GOT3 (cell line): Measurements from ENCODE around the gene EPHA2.

ENCODE experiments used
- DNase-seq: peaks from one replicate; lab custom pipeline; 2025; ENCODE audit warnings: mixed read lengths; lab: John Stamatoyannopoulos, UW

EPHA2 gene

DNA sequence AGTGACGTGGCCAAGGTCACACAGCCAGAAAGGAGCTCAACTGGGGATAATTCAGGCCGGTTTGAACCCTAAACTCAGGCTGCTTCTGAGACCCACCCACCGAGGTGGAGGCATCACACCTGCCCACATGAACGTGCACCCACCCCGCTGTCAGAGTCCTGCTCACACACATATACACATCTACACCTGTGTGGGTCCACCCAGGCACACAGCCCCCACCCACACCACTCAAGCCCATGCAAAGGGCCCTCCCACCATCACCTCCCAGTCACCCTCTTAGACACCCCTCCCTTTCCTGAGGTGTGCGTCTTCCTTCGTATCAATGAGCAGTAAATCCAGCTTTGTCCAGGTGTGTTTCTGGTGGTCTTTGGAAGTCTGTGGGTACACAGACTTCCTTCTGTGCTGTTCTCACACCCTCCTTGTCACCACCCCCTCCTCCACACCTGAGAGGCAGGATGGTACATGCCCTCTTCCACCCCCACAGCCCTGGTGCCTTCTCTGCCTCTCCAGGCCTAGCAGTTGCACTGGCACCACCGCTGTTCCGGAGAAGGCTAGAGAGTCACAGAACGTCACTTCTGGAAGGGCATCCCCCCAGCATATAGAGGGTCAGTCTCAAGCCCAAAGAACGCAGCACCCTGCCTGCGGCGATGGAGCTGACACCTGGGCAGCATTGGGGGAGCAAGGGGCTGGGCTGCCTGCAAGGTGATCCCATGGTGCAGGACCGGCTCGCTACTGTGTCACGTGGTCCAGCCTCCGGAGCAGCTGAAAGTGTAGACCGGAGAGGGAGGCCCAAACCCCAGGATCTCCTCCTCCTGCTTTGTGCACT, 63.6 kb downstream of the EPHA2 start:
- no peak for DNase-seq

DNA sequence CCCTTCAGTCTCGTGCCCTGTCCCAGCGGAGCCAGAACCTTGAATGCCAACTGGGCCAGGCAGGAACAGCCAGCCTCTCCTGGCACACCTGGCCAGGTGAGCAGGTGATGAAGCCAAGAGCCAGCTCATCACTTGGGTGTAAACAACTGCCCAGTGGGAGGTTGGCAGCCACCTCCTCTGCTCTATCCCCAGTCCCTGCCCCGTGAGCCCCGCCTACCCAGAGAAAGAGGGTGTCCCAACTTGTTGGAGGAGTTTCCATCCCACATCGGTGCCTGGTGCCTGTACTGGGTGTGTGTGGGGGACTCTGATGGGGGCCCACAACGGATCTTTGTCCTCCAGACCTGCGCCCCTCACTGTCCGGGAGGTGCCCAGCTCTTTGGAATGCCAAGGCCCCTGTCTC, 64.6 kb downstream of the EPHA2 start:
- no peak for DNase-seq

GRCh38 chr1:16090076-16090826, 65.6 kb downstream of the EPHA2 start:
- DNase-seq = no peak

DNA sequence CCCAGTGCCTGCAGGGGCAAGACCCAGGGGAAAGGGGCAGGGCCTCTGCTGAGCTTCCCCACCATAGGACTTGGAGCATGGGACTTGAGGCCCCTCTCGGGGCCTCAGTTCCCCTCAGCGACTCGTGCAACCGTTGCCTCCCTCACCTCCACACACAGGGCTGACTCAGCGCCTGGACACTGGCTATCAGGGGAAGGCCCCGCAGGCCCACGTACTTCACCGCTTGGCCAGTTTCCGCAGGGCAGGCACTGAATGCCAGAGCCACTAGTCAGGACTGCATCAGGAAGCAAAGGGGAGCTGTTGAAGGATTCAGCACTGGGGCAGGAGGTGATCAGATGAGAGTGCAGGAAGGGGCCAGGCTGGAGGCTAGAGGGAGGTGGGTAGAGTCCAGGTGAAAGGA, 66.9 kb downstream of the EPHA2 start:
- DNase-seq = no peak

DNA sequence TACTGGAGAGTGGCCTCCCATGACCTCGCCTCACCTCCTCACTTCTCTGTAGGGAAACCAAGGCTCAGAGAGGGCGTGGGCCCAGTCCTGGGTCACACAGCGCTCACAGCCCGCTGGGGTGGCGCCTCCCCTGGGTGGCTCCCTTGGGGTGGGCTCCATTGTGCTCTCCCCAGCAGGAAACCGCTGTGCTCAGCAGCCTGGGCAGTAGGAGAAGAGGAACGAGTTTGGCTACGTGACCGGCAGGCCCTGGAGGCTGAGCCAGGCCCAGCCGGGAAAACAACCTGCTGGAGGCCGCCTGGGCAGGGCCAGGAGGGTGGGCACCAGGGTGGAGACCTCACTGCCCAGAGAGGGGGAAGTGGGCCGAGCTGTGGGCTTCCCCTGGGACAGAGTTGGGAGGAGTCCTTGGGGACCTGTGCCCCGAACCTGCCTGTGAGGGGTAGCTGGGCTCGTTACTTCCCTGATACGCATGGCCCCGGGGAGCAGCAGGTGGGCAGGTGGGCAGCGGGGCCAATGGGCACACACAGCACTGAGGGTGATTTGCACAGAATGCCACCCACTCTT, 67.4 kb downstream of the EPHA2 start:
- DNase-seq = no peak

DNA sequence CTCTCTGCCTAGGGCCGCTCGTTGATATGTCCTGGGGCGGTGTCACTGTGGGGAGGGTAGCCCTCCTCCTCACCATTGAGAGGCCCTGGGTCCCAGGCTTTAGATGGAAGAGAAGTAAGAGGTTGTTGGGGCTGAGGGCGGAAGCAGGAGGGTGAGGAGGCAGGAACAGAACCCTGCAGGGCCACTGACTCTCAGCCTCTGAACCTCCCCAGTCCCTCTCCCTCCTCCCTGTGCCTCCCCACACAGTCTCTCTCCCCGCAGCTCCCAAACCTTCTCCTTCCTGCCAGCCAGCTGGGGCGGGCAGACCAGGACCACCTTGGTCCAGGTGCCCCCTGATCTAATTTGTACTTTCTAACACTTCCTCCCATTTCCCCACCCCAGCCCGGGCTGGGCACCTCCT, 68.1 kb downstream of the EPHA2 start:
- no peak for DNase-seq

GRCh38 chr1:16085522-16085921, 70.3 kb downstream of the EPHA2 start:
- no peak for DNase-seq

DNA sequence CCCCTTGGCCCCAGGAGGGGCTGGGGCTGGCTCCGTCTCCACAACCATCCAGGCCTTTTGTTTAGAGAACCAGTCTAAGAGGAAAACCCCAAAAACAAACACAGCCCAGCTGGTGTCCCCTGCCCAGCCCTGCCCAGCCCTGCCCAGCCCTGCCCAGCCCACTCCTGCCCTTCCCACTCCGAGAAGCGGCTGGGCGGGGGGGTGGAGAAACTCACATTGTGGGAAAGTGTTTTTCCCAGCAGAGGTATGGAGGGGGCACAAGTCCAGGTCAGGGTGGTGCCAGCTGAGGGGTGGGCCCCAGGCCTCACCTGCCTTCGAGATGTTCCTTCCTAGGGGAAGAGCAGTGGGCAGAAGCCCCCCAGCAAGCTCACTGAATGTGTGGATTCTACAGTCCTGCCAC, 72.4 kb downstream of the EPHA2 start:
- DNase-seq = no peak

DNA sequence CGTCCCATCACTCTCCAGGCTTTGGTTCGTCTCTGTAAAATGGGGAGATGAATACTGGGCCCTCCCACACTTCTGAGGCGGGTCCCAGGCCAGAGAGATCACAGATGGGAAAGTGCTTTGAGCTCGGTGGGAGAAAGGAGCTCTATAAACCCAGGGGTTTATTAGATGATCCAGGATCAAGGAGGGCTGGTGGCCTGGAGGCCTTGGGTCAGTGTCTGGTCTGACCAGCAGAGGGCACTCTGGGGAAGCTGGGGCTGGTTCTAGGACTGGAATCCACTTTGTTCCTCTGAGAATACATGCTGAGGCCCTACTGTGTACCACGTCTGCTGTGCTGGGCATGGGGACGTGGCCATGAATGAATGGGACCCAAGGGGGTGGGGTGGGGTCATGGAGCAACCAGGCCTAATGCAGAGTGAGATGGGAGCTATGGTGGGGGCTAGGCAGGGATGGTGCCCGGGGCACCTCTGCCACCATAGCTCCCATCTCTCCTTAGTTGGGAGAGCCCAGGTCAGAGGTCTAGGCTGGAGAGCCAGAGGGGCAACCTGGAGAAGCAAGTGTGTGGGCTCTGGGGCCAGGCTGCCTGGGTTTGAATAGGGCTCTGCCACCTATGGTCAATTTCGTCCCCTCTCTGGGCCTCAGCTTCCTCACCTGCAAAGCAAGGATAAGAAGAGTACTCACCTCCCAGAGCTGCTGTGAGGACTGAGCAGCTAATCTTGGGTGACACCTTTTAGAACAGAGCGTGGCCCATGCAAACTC, 73.4 kb downstream of the EPHA2 start:
- DNase-seq = no peak

- no peak for DNase-seq
These were observed 74.2 kb downstream of the EPHA2 start for GRCh38 chr1:16081636-16082035.

DNA sequence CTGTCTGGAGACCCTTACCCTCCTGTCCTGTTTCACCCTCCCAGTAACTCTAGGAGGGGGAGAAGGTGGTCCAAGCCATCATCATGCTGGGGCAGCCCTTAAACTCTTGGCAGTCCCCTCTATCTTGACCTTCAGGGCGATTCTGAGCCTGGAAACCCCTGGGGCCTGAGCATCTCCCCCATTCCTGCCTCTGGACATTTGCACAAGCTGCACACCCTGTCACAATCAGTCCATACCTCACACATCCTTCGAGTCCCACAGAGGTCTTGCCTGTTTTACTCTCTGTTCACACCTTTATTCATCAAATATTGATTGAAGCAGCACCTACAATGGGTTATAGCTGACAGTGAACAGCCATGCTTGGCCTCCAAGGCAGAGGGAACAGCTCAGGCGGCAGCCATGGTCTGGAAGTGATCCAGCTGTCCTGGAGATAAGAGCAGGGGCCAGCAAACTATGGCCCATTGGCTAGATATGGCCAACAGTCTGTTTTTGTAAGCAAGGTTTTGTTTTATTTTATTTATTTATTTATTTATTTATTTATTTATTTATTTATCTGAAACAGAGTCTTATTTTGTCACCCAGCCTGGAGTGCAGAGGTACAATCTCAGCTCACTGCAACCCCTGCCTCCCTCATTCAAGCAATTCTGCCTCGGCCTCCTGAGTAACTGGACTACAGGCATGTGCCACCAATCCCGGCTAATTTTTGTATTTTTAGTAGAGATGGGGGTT, 75.3 kb downstream of the EPHA2 start:
- DNase-seq = no peak

GRCh38 chr1:16078925-16079656, 76.8 kb downstream of the EPHA2 start:
- peak; percentile 51 for DNase-seq

DNA sequence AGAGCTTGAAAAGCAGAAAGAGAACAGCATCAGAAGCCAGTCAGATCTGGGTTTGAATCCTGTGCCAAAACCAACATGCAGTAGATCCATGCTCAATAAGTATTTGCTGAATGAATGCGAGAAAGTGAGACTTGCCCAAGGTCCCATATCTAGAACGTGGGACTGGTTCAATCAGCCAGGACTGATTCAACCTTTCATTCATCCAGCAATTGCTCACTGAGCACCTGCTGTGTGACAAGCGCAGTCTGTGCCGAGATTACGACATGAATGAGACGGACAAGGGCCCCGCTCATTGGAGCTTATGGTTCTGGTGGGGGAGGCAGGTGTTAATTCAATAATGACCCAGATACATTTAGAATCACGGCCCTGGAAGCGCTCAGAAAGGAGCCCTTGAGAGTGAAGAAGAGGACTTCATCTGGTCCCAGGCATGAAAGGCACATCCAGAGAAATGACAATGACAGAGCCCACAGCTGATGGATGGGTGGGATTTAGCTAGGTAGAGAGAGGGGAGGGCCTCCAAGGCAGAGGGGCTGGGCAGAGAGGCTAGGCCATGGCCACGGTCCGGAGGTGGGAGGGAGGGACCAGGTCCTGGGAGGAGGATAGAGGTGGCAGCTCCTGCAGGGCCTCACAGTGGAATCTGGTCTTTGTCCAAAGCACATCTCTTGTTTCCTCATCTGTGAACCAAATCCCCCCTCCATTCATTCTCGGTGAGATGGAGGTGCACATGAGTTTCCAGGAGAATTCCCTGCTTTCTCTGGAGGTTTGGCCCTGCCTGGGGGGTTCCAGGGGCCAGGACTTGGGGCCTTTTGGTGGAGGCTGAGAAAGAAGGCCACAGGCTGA, 78.2 kb downstream of the EPHA2 start:
- no peak for DNase-seq

DNA sequence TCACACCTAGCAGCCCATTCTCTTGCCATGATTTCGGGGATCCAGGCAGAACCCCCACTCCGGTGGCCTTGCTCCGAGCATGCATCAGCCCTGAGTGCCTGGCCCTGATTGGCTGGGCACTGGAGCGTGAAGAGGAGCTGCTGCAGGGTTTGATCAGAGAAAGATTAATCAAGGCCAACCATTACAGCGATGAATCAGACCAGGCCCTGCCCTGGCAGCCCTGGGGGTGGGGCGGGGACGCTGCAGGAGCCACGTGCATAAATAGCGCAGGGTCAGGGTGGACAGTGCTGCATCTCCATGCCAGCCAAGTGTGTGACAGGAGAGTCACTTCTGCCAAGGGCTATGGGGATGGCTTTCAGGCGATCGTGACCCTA, 79.0 kb downstream of the EPHA2 start:
- peak; percentile 37 for DNase-seq

- peak; percentile 43 for DNase-seq
These were observed 79.6 kb downstream of the EPHA2 start for GRCh38 chr1:16076031-16076864.

GRCh38 chr1:16075337-16076030, 80.4 kb downstream of the EPHA2 start:
- no peak for DNase-seq
